Prostate gland (tissue), 2 donors: ENCODE measurements around the gene P4HA3. TPM values are rescaled to one million over a fixed set of nuclear protein-coding genes. Genes with fewer than 3 reads are reported as not detected.

Source experiments
- DNase-seq: peaks from one replicate; pipeline ENCODE4 v3.0.0-alpha.2; 2019; ENCODE audit warnings: low spot score
- H3K27ac ChIP-seq, 2 donors: fragments of 200-600 bp; sonication (generic); 2 replicates each; pipeline ENCODE4 v1.5.1; 2017 to 2019
- H3K27me3 ChIP-seq: fragments of 200-600 bp; sonication (generic); replicated peaks from 2 replicates; pipeline ENCODE4 v1.5.1; 2019; ENCODE audit not compliant: insufficient read depth
- H3K36me3 ChIP-seq, 2 donors: fragments of 200-600 bp; sonication (generic); 1 replicate in 1 of 2; 2 replicates in 1 of 2; pipeline versions ENCODE4 v1.5.1 to v1.8.1; 2017 to 2019
- H3K4me1 ChIP-seq: fragments of 200-600 bp; sonication (generic); replicated peaks from 2 replicates; pipeline ENCODE4 v1.5.1; 2019
- H3K4me3 ChIP-seq, 2 donors: fragments of 200-600 bp; sonication (generic); 2 replicates each; pipeline ENCODE4 v1.5.1; 2017 to 2019
- H3K9me3 ChIP-seq: fragments of 200-600 bp; sonication (generic); 2 replicates; pipeline ENCODE4 v1.5.1; 2017
- POLR2A ChIP-seq: fragments of 450-650 bp; IDR thresholded peaks from one replicate; pipeline ENCODE4 v1.6.1; 2016; ENCODE audit warnings: antibody characterized with exemption, mild to moderate bottlenecking
- POLR2AphosphoS5 ChIP-seq: sonication (generic); formaldehyde crosslinking; IDR thresholded peaks from one replicate; pipeline ENCODE4 v1.6.1; 2017; ENCODE audit warnings: antibody characterized with exemption
- WGBS: methylation state at CpG from one replicate; pipeline ENCODE4 v1.1.5; 2018; 5-methylcytosine and 5-hydroxymethylcytosine counted together
- intact Hi-C: fragments of 100-400 bp; cut with DNase I; formaldehyde crosslinking; loops from one replicate; pipeline ENCODE4 v1.14.2; 2022
- total RNA-seq, 2 donors: library from RNA; depleted of rRNA; stranded (reverse); fragments of >200 nt; gene quantifications; one replicate each; pipeline ENCODE4 v1.1.0, GENCODE V29; 2016
- TF ChIP-seq, protein P1 (sequence below), 4 experiments: fragments of 200-600 bp in 2 of 4; fragments of 450-650 bp in 2 of 4; sonication (generic) in 2 of 4; IDR thresholded peaks; 1 replicate in 3 of 4; 2 replicates in 1 of 4; pipeline ENCODE4 v1.5.1; 2016 to 2019; ENCODE audit warnings: antibody characterized with exemption in 4 of 4, mild to moderate bottlenecking in 2 of 4, moderate library complexity in 2 of 4

P4HA3 gene
- total RNA-seq: 1 to 10 TPM in 1 of 2 donors, under 1 TPM in 1; 0.80 to 1.9 TPM

DNA sequence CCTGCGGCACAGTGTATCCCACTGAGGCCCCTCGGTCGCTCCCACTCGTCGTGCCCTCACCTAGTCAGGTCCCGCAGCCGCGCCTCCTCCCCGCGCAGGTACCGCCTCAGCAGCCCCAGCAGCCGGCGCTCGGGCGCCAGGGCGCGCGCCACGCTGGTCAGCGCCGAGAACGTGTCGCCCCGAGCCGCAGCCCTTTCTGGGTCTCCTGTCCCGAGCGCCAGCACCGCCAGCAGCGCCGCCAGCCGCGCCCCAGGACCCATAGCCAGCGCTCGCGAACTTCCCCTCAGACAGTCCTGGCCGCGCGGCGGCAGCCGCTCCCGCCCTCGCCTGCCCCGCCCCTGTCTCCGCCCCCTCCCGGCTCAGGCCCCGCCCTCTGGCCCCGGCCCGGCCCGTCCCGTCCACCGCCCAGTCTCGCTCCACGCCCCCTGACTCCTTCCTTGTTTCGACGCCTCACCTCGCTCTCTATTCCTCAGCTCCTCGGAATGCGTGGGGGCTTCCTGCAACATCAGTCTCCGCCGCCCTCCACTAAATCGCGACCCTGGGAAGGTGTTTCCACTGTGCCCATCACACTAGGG lies at the start of gene P4HA3:
P4HA3 (minus strand) TSS at position 289 of the 575 bp plus-strand sequence; CDS start at position 260, 29 bp downstream.
- peak within 1 kb of the TSS; percentile 42 to 44 for H3K4me3 ChIP-seq
- peak; percentile 44 for DNase-seq
- 8% methylated on average over 28 of the region's 62 CpGs for WGBS
- H3K27ac ChIP-seq: no peak within 1 kb of the TSS
- H3K4me1 ChIP-seq: no peaks in the 10 kb centered on the region
- no peaks in the 10 kb centered on the region for H3K27me3 ChIP-seq
- TF ChIP-seq POLR2A (no peak), POLR2AphosphoS5 (no peak)
- TF ChIP-seq, protein P1, sequence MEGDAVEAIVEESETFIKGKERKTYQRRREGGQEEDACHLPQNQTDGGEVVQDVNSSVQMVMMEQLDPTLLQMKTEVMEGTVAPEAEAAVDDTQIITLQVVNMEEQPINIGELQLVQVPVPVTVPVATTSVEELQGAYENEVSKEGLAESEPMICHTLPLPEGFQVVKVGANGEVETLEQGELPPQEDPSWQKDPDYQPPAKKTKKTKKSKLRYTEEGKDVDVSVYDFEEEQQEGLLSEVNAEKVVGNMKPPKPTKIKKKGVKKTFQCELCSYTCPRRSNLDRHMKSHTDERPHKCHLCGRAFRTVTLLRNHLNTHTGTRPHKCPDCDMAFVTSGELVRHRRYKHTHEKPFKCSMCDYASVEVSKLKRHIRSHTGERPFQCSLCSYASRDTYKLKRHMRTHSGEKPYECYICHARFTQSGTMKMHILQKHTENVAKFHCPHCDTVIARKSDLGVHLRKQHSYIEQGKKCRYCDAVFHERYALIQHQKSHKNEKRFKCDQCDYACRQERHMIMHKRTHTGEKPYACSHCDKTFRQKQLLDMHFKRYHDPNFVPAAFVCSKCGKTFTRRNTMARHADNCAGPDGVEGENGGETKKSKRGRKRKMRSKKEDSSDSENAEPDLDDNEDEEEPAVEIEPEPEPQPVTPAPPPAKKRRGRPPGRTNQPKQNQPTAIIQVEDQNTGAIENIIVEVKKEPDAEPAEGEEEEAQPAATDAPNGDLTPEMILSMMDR (IDR thresholded peaks at IDR 0.05): peak in 1 of 4 experiments; percentile 11
- intact Hi-C loops: no loop called here
- no peaks in the 10 kb centered on the region for H3K9me3 ChIP-seq
- no peaks in the 10 kb centered on the region for H3K36me3 ChIP-seq

- Histone ChIP-seq H3K27me3 (no peaks in the 10 kb centered on the region), H3K9me3 (no peaks in the 10 kb centered on the region), H3K36me3 (no peaks in the 10 kb centered on the region), H3K4me1 (no peaks in the 10 kb centered on the region), H3K27ac (no peak overlapping the region), H3K4me3 (no peak overlapping the region)
- DNase-seq: no peak
- WGBS: 97% methylated on average over 1 of the region's 1 CpG
- TF ChIP-seq POLR2AphosphoS5: no peak
- intact Hi-C loops: no loop called here
Measured at GRCh38 chr11:74357449-74357848, 46.0 kb upstream of the P4HA3 start.

DNA sequence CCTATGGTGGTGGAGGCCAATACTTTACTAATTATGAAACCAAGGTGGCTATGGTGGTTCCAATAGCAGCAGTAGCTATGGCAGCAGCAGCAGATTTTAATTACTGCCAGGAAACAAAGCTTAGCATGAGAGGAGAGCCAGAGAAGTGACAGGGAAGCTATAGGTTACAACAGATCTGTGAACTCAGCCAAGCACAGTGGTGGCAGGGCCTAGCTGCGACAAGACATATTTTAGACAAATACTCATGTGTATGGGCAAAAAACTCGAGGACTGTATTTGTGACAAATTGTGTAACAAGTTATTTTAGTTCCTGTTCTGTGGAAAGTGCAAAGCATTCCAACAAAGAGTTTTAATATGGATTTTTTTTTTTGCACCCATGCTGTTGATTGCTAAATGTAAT lies 44.2 kb upstream of the P4HA3 start:
- intact Hi-C loops: no loop called here
- H3K9me3 ChIP-seq: no peaks in the 10 kb centered on the region
- WGBS: 97% methylated on average over 2 of the region's 2 CpGs
- no peak overlapping the region for H3K4me3 ChIP-seq
- no peaks in the 10 kb centered on the region for H3K27me3 ChIP-seq
- H3K36me3 ChIP-seq: no peaks in the 10 kb centered on the region
- no peak overlapping the region for H3K27ac ChIP-seq
- DNase-seq: no peak
- TF ChIP-seq POLR2AphosphoS5 (no peak), POLR2A (no peak)
- TF ChIP-seq, protein P1 (IDR thresholded peaks at IDR 0.05): no peak
- no peaks in the 10 kb centered on the region for H3K4me1 ChIP-seq

DNA sequence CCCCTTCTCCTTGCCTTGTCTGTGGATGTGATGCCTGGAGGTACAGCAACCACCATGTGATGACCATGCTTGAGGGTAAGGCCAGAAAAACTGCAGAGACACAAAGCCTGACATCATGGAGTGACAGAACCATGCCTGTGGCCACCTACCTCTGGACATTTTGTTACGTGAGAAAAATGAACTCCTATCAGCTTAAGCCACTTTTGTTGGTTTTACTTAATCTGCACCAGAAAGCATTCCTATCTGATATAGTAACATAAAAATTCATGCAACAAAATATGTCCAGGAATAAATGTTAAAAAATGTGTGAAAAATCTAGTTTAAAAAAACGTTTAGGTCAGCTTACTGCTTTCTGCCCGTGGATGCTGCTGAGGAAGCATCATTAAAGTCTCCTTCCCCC lies 42.6 kb upstream of the P4HA3 start:
- no peak for DNase-seq
- H3K27me3 ChIP-seq: no peaks in the 10 kb centered on the region
- intact Hi-C loops: no loop called here
- H3K4me1 ChIP-seq: no peaks in the 10 kb centered on the region
- WGBS: 81% methylated on average over 3 of the region's 3 CpGs
- H3K4me3 ChIP-seq: no peak overlapping the region
- H3K9me3 ChIP-seq: no peaks in the 10 kb centered on the region
- no peak overlapping the region for H3K27ac ChIP-seq
- TF ChIP-seq, protein P1 (IDR thresholded peaks at IDR 0.05): no peak
- TF ChIP-seq POLR2AphosphoS5: no peak
- TF ChIP-seq POLR2A: no peak
- no peaks in the 10 kb centered on the region for H3K36me3 ChIP-seq

- DNase-seq: no peak
- no peak overlapping the region for H3K4me3 ChIP-seq
- no peaks in the 10 kb centered on the region for H3K27me3 ChIP-seq
- intact Hi-C loops: no loop called here
- no peaks in the 10 kb centered on the region for H3K9me3 ChIP-seq
- WGBS: 43% methylated on average over 2 of the region's 2 CpGs
- H3K4me1 ChIP-seq: no peaks in the 10 kb centered on the region
- no peaks in the 10 kb centered on the region for H3K36me3 ChIP-seq
- TF ChIP-seq, protein P1 (IDR thresholded peaks at IDR 0.05): no peak
- TF ChIP-seq POLR2AphosphoS5: peak; percentile 16
- H3K27ac ChIP-seq: no peak overlapping the region
Measured at GRCh38 chr11:74347381-74347780, 35.9 kb upstream of the P4HA3 start.
